H54 (cell line): ENCODE measurements around the gene ADAMTS17.

Experiments used
- DNase-seq: peaks from one replicate; pipeline ENCODE4 v3.0.0; 2011; ENCODE audit warnings: low spot score, mixed read lengths; ENCODE audit not compliant: insufficient read length
- FAIRE-seq: peaks from 3 replicates; lab custom pipeline; 2011; peaks lifted over from hg19 to GRCh38; lab: Jason Lieb, UNC
- POLR2A ChIP-seq: IDR thresholded peaks from 2 replicates; pipeline ENCODE4 v1.6.1; 2011; ENCODE audit warnings: low read depth, mild to moderate bottlenecking, low read length

The ADAMTS17 gene

GRCh38 chr15:100263721-100264455 is 77.9 kb downstream of the ADAMTS17 start:
- DNase-seq (no peak), FAIRE-seq (no peak)
- no peak for TF ChIP-seq POLR2A

GRCh38 chr15:100263031-100263430 is 78.7 kb downstream of the ADAMTS17 start:
- FAIRE-seq (no peak), DNase-seq (no peak)
- no peak for TF ChIP-seq POLR2A

GRCh38 chr15:100261302-100262240 is 80.2 kb downstream of the ADAMTS17 start:
- FAIRE-seq (no peak), DNase-seq (no peak)
- no peak for TF ChIP-seq POLR2A

- FAIRE-seq (no peak), DNase-seq (no peak)
- TF ChIP-seq POLR2A, result no peak
These were observed 82.5 kb downstream of the ADAMTS17 start for GRCh38 chr15:100259266-100259665.

GRCh38 chr15:100256970-100257650 is 84.7 kb downstream of the ADAMTS17 start:
- TF ChIP-seq POLR2A, result no peak
- DNase-seq, result no peak
- FAIRE-seq, result no peak

- FAIRE-seq, result no peak
- no peak for DNase-seq
- TF ChIP-seq POLR2A, result no peak
These were observed 85.4 kb downstream of the ADAMTS17 start for GRCh38 chr15:100256101-100256969.

GRCh38 chr15:100255644-100256043 is 86.1 kb downstream of the ADAMTS17 start:
- DNase-seq, result no peak
- no peak for TF ChIP-seq POLR2A
- no peak for FAIRE-seq

GRCh38 chr15:100254691-100255090 is 87.1 kb downstream of the ADAMTS17 start:
- FAIRE-seq (no peak), DNase-seq (no peak)
- TF ChIP-seq POLR2A, result no peak

- TF ChIP-seq POLR2A, result no peak
- DNase-seq (no peak), FAIRE-seq (no peak)
These were observed 87.5 kb downstream of the ADAMTS17 start for GRCh38 chr15:100254285-100254684.

GRCh38 chr15:100253640-100254039 is 88.1 kb downstream of the ADAMTS17 start:
- FAIRE-seq, result no peak
- no peak for DNase-seq
- TF ChIP-seq POLR2A, result no peak

- DNase-seq, result no peak
- no peak for FAIRE-seq
- no peak for TF ChIP-seq POLR2A
These were observed 88.9 kb downstream of the ADAMTS17 start for GRCh38 chr15:100252779-100253417.

GRCh38 chr15:100252359-100252758 is 89.4 kb downstream of the ADAMTS17 start:
- no peak for TF ChIP-seq POLR2A
- no peak for FAIRE-seq
- DNase-seq, result no peak
